IMR-90 (cell line): ENCODE results near the gene SLC4A2. TPM values are rescaled to one million over a fixed set of nuclear protein-coding genes. Genes with fewer than 3 reads are reported as not detected.

Experiments
- ATAC-seq: fragments of 200-7000 bp; cut with Tn5 transposase; 2 replicates; pipeline ENCODE4 v1.9.1; 2020; ENCODE audit warnings: low read depth, mild to moderate bottlenecking, moderate library complexity
- BruUV-seq: library from RNA; stranded (reverse); fragments of 400-500 nt; replicated peaks from 2 replicates; lab custom pipeline; 2021; lab: Mats Ljungman, UMichigan
- CTCF ChIA-PET: fragments of 300-600 bp; formaldehyde crosslinking; extraction: SDS; loops from one replicate; lab custom pipeline; 2021; ENCODE audit warnings: antibody characterized with exemption; lab: Yijun Ruan, JAX
- POLR2A ChIA-PET: fragments of 300-600 bp; sonication (Branson Sonifier 250); formaldehyde crosslinking; loops from one replicate; lab custom pipeline; 2022; ENCODE audit warnings: antibody characterized with exemption; ENCODE audit not compliant: unreplicated experiment; lab: Charles Lee
- DNase-seq: peaks from one replicate; pipeline ENCODE4 v3.0.0; 2013
- H2AFZ ChIP-seq: replicated peaks from 2 replicates; pipeline ENCODE3; 2013; ENCODE audit warnings: low read length, mild to moderate bottlenecking; ENCODE audit not compliant: poor library complexity
- H2AK5ac ChIP-seq: 2 replicates; pipeline ENCODE4 v1.6.1; 2013; ENCODE audit warnings: low read depth, low read length, inconsistent platforms
- H2AK9ac ChIP-seq: replicated peaks from 2 replicates; pipeline ENCODE3; 2013; ENCODE audit warnings: mild to moderate bottlenecking, low read depth, low read length, moderate library complexity; ENCODE audit not compliant: poor library complexity
- H2BK120ac ChIP-seq: 2 replicates; pipeline ENCODE4 v1.6.1; 2013; ENCODE audit warnings: low read depth, low read length, inconsistent platforms
- H2BK15ac ChIP-seq: 3 replicates; pipeline ENCODE4 v1.6.1; 2013; ENCODE audit warnings: low read depth, low read length, inconsistent platforms
- H2BK20ac ChIP-seq: 2 replicates; pipeline ENCODE4 v1.6.1; 2013; ENCODE audit warnings: low read depth, mild to moderate bottlenecking, inconsistent platforms, low read length, moderate library complexity
- H2BK5ac ChIP-seq: 2 replicates; pipeline ENCODE4 v1.6.1; 2013; ENCODE audit warnings: mild to moderate bottlenecking, low read depth, low read length, inconsistent platforms; ENCODE audit not compliant: poor library complexity, severe bottlenecking
- H3K14ac ChIP-seq: replicated peaks from 2 replicates; pipeline ENCODE4 v1.6.1; 2013; ENCODE audit warnings: low read depth, low read length, inconsistent platforms
- H3K18ac ChIP-seq: 2 replicates; pipeline ENCODE4 v1.6.1; 2013; ENCODE audit warnings: low read depth, low read length, control low read depth
- H3K23ac ChIP-seq: 2 replicates; pipeline ENCODE4 v1.6.1; 2013; ENCODE audit warnings: low read depth, low read length, inconsistent platforms
- H3K27ac ChIP-seq: 2 replicates; pipeline ENCODE4 v1.5.1; 2013; ENCODE audit warnings: mild to moderate bottlenecking, control low read depth, low read length; ENCODE audit not compliant: insufficient read depth
- H3K27me3 ChIP-seq: 2 replicates; pipeline ENCODE4 v1.6.1; 2013; ENCODE audit warnings: low read length; ENCODE audit not compliant: control insufficient read depth, insufficient read depth
- H3K36me3 ChIP-seq: 2 replicates; pipeline ENCODE4 v1.6.1; 2013; ENCODE audit warnings: low read length, mixed read lengths; ENCODE audit not compliant: control insufficient read depth, insufficient read depth
- H3K4ac ChIP-seq: 2 replicates; pipeline ENCODE4 v1.6.1; 2013; ENCODE audit warnings: low read depth, low read length, inconsistent platforms
- H3K4me1 ChIP-seq: 2 replicates; pipeline ENCODE4 v1.6.1; 2013; ENCODE audit warnings: low read length, mixed read lengths; ENCODE audit not compliant: control insufficient read depth, insufficient read depth
- H3K4me2 ChIP-seq: 2 replicates; pipeline ENCODE4 v1.6.1; 2013; ENCODE audit warnings: low read depth, mild to moderate bottlenecking, control low read depth, low read length, moderate library complexity
- H3K4me3 ChIP-seq: 2 replicates; pipeline ENCODE4 v1.5.1; 2013; ENCODE audit warnings: low read depth, mild to moderate bottlenecking, control low read depth, low read length, moderate library complexity; ENCODE audit not compliant: insufficient read depth
- H3K56ac ChIP-seq: 2 replicates; pipeline ENCODE4 v1.6.1; 2013; ENCODE audit warnings: low read length, inconsistent platforms; ENCODE audit not compliant: insufficient read depth; ENCODE audit errors: extremely low read depth
- H3K79me1 ChIP-seq, 2 experiments: 2 replicates each; pipeline ENCODE4 v1.6.1; 2013; ENCODE audit warnings: low read length in 2 of 2, inconsistent platforms in 1 of 2, low read depth in 1 of 2
- H3K9ac ChIP-seq: 2 replicates; pipeline ENCODE4 v1.6.1; 2013; ENCODE audit warnings: low read depth, low read length, control low read depth
- H3K9me1 ChIP-seq: 2 replicates; pipeline ENCODE4 v1.6.1; 2013; ENCODE audit warnings: low read length, inconsistent platforms; ENCODE audit not compliant: insufficient read depth
- H3K9me3 ChIP-seq: 2 replicates; pipeline ENCODE4 v1.6.1; 2013; ENCODE audit warnings: low read length; ENCODE audit not compliant: control insufficient read depth, insufficient read depth
- H4K20me1 ChIP-seq: 2 replicates; pipeline ENCODE4 v1.6.1; 2013; ENCODE audit warnings: low read length, inconsistent platforms; ENCODE audit not compliant: insufficient read depth
- H4K5ac ChIP-seq: 2 replicates; pipeline ENCODE4 v1.6.1; 2013; ENCODE audit warnings: mild to moderate bottlenecking, low read depth, low read length, control low read depth
- H4K8ac ChIP-seq, 2 experiments: 2 replicates each; pipeline ENCODE4 v1.6.1; 2013; ENCODE audit warnings: low read depth in 2 of 2, low read length in 2 of 2, control low read depth in 1 of 2, inconsistent platforms in 1 of 2
- H4K91ac ChIP-seq: 2 replicates; pipeline ENCODE4 v1.6.1; 2013; ENCODE audit warnings: low read depth, low read length, inconsistent platforms; ENCODE audit not compliant: insufficient read depth
- CTCF ChIP-seq: conservative IDR thresholded peaks from 2 replicates; pipeline ENCODE4 v1.5.1; 2012; ENCODE audit warnings: mild to moderate bottlenecking, low read depth, low read length, improper control_type of control experiment
- MAZ ChIP-seq: IDR thresholded peaks from 2 replicates; pipeline ENCODE4 v1.6.1; 2012; ENCODE audit warnings: low read depth, mild to moderate bottlenecking, low read length, improper control_type of control experiment, moderate library complexity, borderline replicate concordance
- USF2 ChIP-seq: fragments of 150-350 bp; IDR thresholded peaks from 2 replicates; pipeline ENCODE4 v1.6.1; 2017; ENCODE audit warnings: mild to moderate bottlenecking, antibody characterized with exemption, low read length, low read depth
- WGBS, 2 experiments: methylation state at CpG; one replicate each; pipeline versions ENCODE4 v1.1.5 to v1.1.7; 2013; ENCODE audit warnings: missing lambda C conversion rate in 2 of 2; ENCODE audit not compliant: insufficient read length in 1 of 2; ENCODE audit errors: extremely low coverage in 2 of 2; 5-methylcytosine and 5-hydroxymethylcytosine counted together
- dilution Hi-C: fragments of 300-500 bp; cut with HindIII; formaldehyde crosslinking; loops from one replicate; pipeline ENCODE4 v1.14.3; 2018; ENCODE audit warnings: low sequenced_read_pairs; ENCODE audit not compliant: unreplicated experiment
- in situ Hi-C: fragments of 300-500 bp; cut with MboI; formaldehyde crosslinking; loops from 3 replicates; pipeline ENCODE4 v1.14.3; 2019; ENCODE audit warnings: low sequenced_read_pairs, inconsistent platforms, mixed read lengths
- intact Hi-C: fragments of 100-400 bp; cut with micrococcal nuclease; formaldehyde crosslinking; loops from 2 replicates; pipeline ENCODE4 v1.10.0; 2022
- polyA plus RNA-seq, 3 experiments: library from polyadenylated mRNA; depleted of rRNA; stranded (reverse); fragments of >200 nt; gene quantifications; 2 replicates each; pipeline ENCODE4 v1.2.3, GENCODE V29; 2012; ENCODE audit warnings: low replicate concordance in 1 of 3
- total RNA-seq: library from RNA; depleted of rRNA; stranded (reverse); fragments of >200 nt; gene quantifications from 2 replicates; pipeline ENCODE4 v1.2.3, GENCODE V29; 2012

The SLC4A2 gene
- total and polyA plus RNA-seq, 2 of the 4 experiments (the other 2 are of a cell fraction) = 29.6 to 91.0 TPM

GRCh38 chr7:151056666-151057505 is 2.5 kb upstream of the SLC4A2 start (continued):
- TF ChIP-seq MAZ = no peak

GRCh38 chr7:151057506-151057988 is 1.8 kb upstream of the SLC4A2 start, which contains the start of gene CDK5:
CDK5 (minus strand) TSS chr7:151057897; CDS start chr7:151057848, 49 bp downstream.
- Histone ChIP-seq H3K18ac (peak within 1 kb of the TSS; percentile 52), H3K4me2 (peak within 1 kb of the TSS; percentile 81), H3K4me1 (peaks cover 36% of the 10 kb centered on the region), H3K36me3 (no peaks in the 10 kb centered on the region), H3K23ac (peak within 1 kb of the TSS; percentile 91), H3K27me3 (no peaks in the 10 kb centered on the region), H4K20me1 (peaks cover 13% of the 10 kb centered on the region), H3K9me1 (peaks cover 12% of the 10 kb centered on the region; the same call in 1 of the 2 replicates), H3K4me3 (peak within 1 kb of the TSS; percentile 67), H3K27ac (peak within 1 kb of the TSS; percentile 91), H3K9ac (peak within 1 kb of the TSS; percentile 88), H2AK9ac (peak within 1 kb of the TSS; percentile 95), H3K4ac (peak within 1 kb of the TSS; percentile 97), H2AK5ac (peak within 1 kb of the TSS; percentile 95), H3K9me3 (no peaks in the 10 kb centered on the region), H2BK120ac (peak within 1 kb of the TSS; percentile 84), H3K79me1 (peaks cover 19 to 52% of the 10 kb centered on the region in 2 experiments), H4K5ac (peak within 1 kb of the TSS; percentile 80), H4K91ac (peak within 1 kb of the TSS; percentile 98), H2AFZ (peak within 1 kb of the TSS; percentile 92), H2BK5ac (peak within 1 kb of the TSS; percentile 94), H3K56ac (peak within 1 kb of the TSS; percentile 95), H3K14ac (peak within 1 kb of the TSS; percentile 97), H4K8ac (peak within 1 kb of the TSS; percentile 94 to 100), H2BK15ac (peak within 1 kb of the TSS; percentile 69; the same call in 2 of the 3 replicates), H2BK20ac (peak within 1 kb of the TSS; percentile 18)
- ChIA-PET POLR2A (no interaction called here), CTCF (interaction anchor here (0.8 kb wide), 1 partner anchor 1770 kb away, joined by 3 read pairs; no protein-coding TSS in a partner anchor)
- DNase-seq = no peak
- dilution Hi-C loops = no loop called here
- intact Hi-C loops = no loop called here
- WGBS, 2 experiments = 0% methylated on average over 16 of the region's 30 CpGs; no CpG with 5 or more reads in 1 of the 2 experiments
- BruUV-seq = no TSS peak
- no peak for TF ChIP-seq CTCF
- TF ChIP-seq USF2 = no peak
- TF ChIP-seq MAZ = peak; percentile 83; the same call in 1 of the 2 replicates
- in situ Hi-C loops = no loop called here
- ATAC-seq = peak; percentile 8
